Measurements from ENCODE around the gene EXOC4. TPM values are rescaled to one million over a fixed set of nuclear protein-coding genes. Genes with fewer than 3 reads are reported as not detected.

EXOC4 gene
- total RNA-seq, 1 experiment from 2014 or later = 75.8 TPM

- WGBS (ENCODE audit: extremely low coverage, insufficient read length, low lambda C conversion rate) = no CpG with 5 or more reads among the region's 5 CpGs
- H3K18ac ChIP-seq (ENCODE audit: insufficient read length, low read depth, low read length) = no peak overlapping the region
- no peaks in the 10 kb centered on the region for H3K27me3 ChIP-seq (ENCODE audit: insufficient read depth, low read length)
- H2BK15ac ChIP-seq (ENCODE audit: low read depth, low read length) = no peak overlapping the region
- no peak overlapping the region for H3K23ac ChIP-seq (ENCODE audit: insufficient read length, low read depth, low read length)
- no peaks in the 10 kb centered on the region for H3K36me3 Mint-ChIP-seq (ENCODE audit: insufficient read depth in 1 of 3, low read depth in 3 of 3)
- H3K79me2 ChIP-seq (ENCODE audit: insufficient read depth, low read length) = no peaks in the 10 kb centered on the region
- no peak overlapping the region for H2BK20ac ChIP-seq (ENCODE audit: low read depth, low read length, poor library complexity, severe bottlenecking)
- H3K27ac ChIP-seq (ENCODE audit: insufficient read length, low read depth, low read length) = no peak overlapping the region
- no peak overlapping the region for H3K4me2 ChIP-seq (ENCODE audit: insufficient read depth, insufficient read length, low read length)
- no peak overlapping the region for H2AK5ac ChIP-seq (ENCODE audit: insufficient read length, low read length)
- no peak for DNase-seq
- no peaks in the 10 kb centered on the region for H3K27me3 Mint-ChIP-seq (ENCODE audit: low read depth)
- H3K56ac ChIP-seq (ENCODE audit: insufficient read length, low read depth, low read length) = no peak overlapping the region
- H3K9ac ChIP-seq (ENCODE audit: extremely low read depth, insufficient read length, low read length) = no peak overlapping the region
- H3K4me1 ChIP-seq (ENCODE audit: insufficient read depth, low read length) = no peaks in the 10 kb centered on the region; the same call in 1 of the 2 replicates
- no peaks in the 10 kb centered on the region for H4K20me1 ChIP-seq (ENCODE audit: control insufficient read depth, insufficient read depth, insufficient read length)
- no peak overlapping the region for H2BK120ac ChIP-seq (ENCODE audit: low read depth, low read length, poor library complexity, severe bottlenecking)
- H3K14ac ChIP-seq (ENCODE audit: insufficient read depth, low read length) = no peak overlapping the region
- no peak overlapping the region for H4K8ac ChIP-seq (replicated peaks; ENCODE audit: insufficient read length, low read depth, low read length)
- no peak overlapping the region for H3K4me3 Mint-ChIP-seq
- peaks cover 8 to 10% of the 10 kb centered on the region in 2 experiments for H3K4me1 Mint-ChIP-seq
- H4K5ac ChIP-seq (ENCODE audit: insufficient read length, low read depth, low read length) = no peak overlapping the region
- no peaks in the 10 kb centered on the region for H3K79me1 ChIP-seq (ENCODE audit: insufficient read depth, low read depth, low read length, poor library complexity, severe bottlenecking)
- H3K27ac Mint-ChIP-seq = no peak overlapping the region
- H4K91ac ChIP-seq (ENCODE audit: insufficient read length, low read depth, low read length) = no peak overlapping the region
- TF ChIP-seq CTCF (conservative IDR thresholded peaks at IDR 0.05) = no peak
- H3K4ac ChIP-seq (ENCODE audit: low read depth, low read length) = no peak overlapping the region
- no peak overlapping the region for H3T11ph ChIP-seq (ENCODE audit: low read length)
- no peak overlapping the region for H2AFZ ChIP-seq (ENCODE audit: low read length)
- no peaks in the 10 kb centered on the region for H3K9me3 Mint-ChIP-seq
- no peaks in the 10 kb centered on the region for H3K23me2 ChIP-seq (ENCODE audit: insufficient read length, low read depth, low read length, poor library complexity, severe bottlenecking)
- no peak overlapping the region for H2BK12ac ChIP-seq (ENCODE audit: insufficient read length, low read depth, low read length)
- no peaks in the 10 kb centered on the region for H3K9me3 ChIP-seq (ENCODE audit: control insufficient read depth, low read depth, low read length)
- no peak overlapping the region for H2BK5ac ChIP-seq (ENCODE audit: insufficient read length, low read length)
Measured at GRCh38 chr7:133733401-133733800, 480.5 kb downstream of the EXOC4 start.
